ENCODE results near the gene ANKRD61.
A peak's percentile ranks its signal among the peaks of the same experiment; 100 is the strongest.
"Not testable (repeated sequence)": the region's sequence is repeated elsewhere in the genome, so short reads cannot be mapped to it uniquely, and the experiment has no call there.

ANKRD61 gene

GRCh38 chr7:6030988-6031387 lies at the start of gene ANKRD61:
Gene ANKRD61 (plus strand): TSS chr7:6031376. CDS start chr7:6031376, 0 bp downstream.
- DNase-seq: no peak

- not testable (repeated sequence) for DNase-seq
Observed at GRCh38 chr7:5987061-5987460, 44.1 kb upstream of the ANKRD61 start.

DNA sequence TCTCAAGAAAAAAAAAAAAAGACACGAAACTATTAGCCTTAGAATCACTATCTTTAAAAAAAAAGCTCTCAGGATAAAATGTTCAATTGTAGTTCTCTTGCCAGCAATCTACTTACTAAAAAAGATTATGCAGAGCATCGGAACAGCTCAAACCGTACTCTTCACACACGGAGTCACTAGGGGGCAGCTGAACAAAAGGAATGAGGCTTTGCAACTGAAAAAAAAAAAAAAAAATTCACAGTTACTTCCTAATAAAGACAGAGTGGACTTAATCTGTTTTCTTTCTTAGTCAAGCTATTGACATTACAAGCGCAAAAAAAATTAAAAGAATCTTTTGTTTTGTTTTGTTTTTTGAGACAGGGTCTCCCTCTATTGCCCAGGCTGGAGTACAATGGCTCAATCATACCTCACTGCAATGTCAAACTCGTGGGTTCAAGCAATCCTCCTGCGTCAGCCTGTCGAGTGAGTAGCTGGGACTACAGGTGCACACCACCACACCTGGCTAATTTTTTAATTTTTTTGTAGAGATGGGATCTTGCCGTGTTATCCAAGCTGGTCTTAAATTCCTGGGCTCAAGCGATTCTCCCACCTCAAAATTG lies 33.9 kb upstream of the ANKRD61 start:
- DNase-seq: peak; percentile 40

GRCh38 chr7:6007386-6007785 lies 23.8 kb upstream of the ANKRD61 start:
- DNase-seq: no peak

DNA sequence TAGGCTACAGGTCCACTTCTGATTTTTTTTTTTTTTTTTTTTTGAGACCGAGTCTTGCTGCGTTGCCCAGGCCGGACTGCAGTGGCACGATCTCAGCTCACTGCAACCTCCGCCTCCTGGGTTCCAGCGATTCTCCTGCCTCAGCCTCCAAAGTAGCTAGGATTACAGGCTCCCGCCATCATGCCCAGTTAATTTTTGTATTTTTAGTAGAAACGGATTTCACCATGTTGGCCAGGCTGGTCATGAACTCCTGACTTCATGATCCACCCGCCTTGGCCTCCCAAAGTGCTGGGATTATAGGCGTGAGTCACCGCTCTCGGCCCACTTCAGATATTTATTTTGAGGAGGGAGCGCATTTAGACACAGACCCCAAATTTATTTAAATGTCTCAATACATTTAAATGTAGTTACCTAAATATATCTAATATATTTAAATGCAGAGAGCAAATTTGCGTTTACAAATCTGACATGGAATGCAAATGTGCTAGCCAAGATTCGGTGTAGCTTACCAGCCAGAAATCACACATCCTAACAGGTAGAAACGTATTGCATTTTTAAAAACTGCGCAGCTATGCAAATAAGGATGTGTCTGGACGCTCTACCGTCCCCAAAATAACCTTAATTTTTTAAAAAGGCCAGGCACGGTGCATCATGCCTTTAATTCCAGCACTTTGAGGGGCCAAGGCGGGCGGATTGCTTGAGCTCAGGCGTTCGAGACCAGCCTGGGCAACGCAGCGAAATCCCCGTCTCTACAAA lies 23.2 kb upstream of the ANKRD61 start:
- not testable (repeated sequence) for DNase-seq

GRCh38 chr7:6008668-6009611 lies 22.2 kb upstream of the ANKRD61 start, which contains the start of the genes AIMP2 and PMS2:
Gene AIMP2 (plus strand): TSS chr7:6009272. CDS start chr7:6009364, 92 bp downstream.
Gene PMS2 (minus strand): TSS chr7:6009049. CDS start chr7:6009019, 30 bp downstream.
- peak; percentile 97 for DNase-seq

DNA sequence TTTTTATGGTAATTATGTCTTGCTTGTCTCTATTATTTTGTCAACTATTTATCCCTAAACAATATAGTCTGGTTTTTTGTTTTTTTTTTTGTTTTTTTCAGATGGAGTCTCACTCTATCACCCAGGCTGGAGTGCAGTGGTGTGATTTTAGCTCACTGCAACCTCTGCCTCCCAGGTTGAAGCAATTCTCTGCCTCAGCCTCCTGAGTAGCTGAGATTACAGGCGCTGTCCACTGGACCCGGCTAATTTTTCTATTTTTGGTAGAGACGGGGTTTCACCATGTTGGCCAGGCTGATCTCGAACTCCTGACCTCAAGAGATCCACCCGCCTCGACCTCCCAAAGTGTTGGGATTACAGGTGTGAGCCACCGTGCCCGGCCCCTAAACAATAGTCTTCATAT lies 20.8 kb upstream of the ANKRD61 start:
- DNase-seq: not testable (repeated sequence)

GRCh38 chr7:6011541-6011940 lies 19.6 kb upstream of the ANKRD61 start:
- no peak for DNase-seq

- DNase-seq: no peak
Observed at GRCh38 chr7:6012355-6013104, 18.6 kb upstream of the ANKRD61 start.

DNA sequence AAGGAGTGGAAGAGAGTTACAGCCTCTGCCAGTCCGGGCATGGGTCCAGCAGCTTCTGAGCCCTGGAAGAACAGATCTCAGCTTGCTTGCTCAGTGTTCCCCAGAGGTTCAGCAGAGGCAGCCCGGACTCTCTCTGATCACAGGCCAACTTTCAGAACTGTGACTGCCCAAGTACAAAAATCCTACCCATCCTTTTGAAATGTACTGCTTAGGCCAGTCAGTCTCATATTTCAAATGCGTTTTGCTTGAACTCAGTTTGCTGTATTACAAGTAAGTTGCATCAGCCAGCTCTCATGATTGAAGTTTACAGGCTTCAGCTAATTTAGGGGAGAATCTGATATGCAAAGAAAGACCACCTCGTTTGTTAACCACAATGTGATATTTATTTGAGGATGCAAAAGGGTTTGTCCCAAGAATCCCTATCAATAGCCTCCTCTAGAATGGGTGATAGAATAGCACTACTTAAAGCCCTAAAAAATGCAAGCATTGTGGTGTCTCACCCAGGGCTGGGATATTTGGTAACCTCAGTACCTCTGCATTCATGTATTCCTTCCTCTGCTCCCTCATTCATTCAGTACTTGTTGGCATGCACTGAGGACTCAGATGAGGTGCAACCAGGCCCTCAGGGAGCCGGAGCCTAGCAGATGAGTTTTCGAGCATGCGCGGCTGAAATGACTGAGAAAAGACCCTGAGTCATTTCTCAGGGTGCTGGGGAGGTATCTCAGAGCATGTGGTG lies 15.1 kb upstream of the ANKRD61 start:
- peak; percentile 84 for DNase-seq

DNA sequence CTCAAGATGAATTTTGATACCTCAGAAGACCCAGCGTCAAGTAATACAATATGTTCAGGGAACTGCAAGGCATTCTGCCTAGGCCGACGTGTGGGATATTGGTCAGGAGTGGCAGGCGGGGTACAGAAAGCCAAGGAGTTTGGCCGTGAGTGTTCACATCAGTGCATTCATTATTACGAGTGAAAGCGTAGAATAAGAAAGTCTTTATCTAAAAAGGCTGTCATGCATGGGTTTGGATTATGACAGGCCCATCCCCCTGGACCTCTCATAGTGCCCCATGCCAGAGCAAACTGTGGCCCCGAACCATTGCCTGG lies 14.6 kb upstream of the ANKRD61 start:
- DNase-seq: no peak

- no peak for DNase-seq
Observed at GRCh38 chr7:6020371-6021286, 10.5 kb upstream of the ANKRD61 start.

DNA sequence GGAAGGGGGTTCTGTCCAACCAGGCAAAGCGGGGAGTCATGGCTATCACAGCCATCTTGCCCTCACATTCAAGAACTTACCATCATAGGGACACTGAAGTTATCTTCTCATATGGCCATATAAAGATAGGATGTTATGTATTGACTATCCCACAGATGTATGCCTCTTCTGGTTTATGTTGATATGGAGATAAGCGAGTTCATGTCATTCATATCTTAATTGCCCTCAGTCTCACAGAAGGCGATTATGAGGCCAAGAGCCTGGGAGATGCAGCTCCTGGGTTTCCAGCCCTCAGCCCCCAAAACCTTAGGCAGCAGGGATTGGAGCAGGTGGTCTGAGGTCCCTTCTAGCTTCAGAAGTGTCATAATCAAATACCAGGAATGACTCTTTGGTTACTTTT lies 8.5 kb upstream of the ANKRD61 start:
- DNase-seq: no peak

DNA sequence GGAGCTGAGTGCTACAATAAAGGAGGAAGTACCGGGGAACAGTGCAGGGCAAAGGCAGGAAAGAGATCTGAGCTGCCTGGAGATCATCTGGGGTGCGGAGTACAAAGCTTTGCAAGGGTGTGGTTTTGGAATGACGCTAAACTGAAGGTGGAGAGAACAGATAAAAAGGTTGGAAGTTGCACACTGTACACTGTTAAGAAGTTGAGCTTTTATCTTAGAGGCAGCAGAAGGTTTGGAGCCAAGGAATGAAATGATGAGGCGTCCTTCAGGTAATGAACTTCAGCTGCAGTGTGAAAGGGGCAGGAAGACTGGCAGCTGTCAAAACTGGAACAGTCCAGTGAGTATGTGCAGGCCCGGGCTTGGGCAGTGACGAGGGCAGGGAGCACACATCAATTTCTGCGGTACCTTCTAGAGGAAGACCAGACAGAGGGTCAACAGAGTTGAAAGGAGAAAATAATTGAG lies 7.2 kb upstream of the ANKRD61 start:
- no peak for DNase-seq

DNA sequence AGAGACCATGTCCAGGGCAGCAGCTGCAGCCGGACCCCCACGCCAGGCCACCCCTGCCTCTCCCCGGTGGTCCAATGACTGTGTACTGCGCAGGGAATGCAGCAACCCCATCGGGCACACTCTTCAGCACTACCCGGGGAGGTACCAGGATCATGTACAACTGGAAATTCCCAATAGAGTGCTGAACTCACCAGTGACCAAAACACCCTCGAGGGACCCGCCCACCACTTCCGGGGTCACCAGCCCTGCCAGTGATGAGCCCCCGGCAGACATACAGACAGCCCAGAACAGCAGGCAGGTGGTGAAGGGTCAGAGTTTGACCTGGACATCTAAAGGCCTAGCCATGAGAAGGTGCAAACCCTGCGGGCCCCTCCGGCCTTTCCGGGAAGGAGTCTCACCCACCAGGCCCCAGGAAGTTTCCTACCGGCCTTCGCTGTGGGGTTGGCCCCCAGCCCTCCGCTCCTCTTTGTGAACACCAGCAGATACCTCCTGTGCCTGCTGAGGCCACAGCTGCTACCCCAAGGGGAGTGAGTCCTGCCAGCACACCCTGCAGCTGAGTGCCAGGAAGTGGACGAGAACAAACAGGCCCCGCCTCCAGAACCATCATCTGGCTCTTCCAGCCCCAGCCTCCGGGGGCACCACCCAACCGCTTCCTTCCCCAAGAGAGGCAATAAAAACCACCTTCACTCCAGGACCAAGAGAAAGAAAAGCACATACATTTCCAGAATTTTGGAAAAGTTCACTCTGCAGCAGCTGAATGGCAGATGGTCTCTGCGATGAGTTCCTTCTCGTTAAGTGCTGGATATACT lies 5.0 kb upstream of the ANKRD61 start:
- DNase-seq: peak; percentile 39

DNA sequence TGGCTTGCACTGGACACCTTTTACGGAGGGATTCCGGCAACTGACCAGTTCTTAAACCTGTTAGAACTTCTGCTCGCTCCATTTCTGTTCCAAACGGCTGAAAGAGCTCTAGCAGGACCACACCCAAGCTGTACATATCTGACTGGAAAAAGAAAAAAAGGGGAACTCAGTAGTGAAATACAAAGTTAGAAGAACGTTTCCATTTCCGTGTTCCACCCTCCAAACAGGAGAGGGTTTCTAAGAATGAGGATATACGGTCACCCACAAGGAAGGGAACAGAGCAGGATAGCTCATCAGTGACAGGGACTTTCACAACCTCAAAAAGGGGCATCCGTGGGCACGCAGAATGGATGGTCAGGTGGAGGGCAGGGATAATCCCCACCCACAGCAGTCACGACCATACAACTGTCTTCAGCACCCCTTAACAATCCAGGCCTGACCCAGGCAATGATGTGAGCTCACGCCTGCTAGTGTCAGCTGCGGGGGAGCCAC lies 4.3 kb upstream of the ANKRD61 start:
- DNase-seq: no peak

DNA sequence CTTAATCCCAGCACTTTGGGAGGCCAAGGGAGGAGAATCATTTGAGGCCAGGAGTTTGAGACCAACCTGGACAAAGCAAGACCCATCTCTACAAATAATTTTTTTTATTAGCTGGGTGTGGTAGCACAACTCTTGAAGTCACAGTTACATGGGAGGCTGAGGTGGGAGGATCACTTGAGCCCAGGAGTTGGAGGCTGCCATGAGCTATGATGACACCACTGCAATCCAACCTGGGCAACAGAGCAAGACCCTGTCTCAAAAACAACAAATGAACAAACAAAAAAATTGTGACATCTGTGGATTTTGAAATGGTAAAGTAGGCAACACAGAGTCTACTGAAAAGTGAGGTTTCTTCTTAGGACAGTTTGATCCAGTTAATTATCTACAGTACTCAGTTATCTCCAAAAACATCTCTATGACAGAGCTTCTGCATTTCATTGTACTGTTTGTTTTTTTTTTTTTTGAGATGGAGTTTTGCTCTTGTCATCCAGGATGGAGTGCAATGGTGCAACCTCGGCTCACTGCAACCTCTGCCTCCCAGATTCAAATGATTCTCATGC lies 3.3 kb upstream of the ANKRD61 start:
- DNase-seq: no peak

DNA sequence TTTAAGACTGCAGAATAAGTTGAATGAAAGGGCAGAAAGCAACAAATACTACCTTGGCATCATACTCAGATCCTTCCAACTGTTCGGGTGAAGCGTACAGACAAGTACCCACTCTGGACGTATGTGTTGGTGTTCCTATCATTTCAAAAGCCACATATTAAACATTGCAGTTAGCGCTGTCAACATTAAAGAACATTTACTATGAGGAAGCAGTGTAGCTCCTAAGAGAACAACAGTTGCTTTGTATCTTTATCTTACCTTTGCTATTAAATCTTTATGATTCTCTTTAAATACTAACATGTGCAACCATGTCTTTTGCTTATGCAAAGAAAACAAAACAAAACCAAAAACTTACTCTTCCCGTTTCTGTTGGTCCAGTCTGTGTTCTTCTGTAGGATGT lies 2.6 kb upstream of the ANKRD61 start:
- DNase-seq: no peak

- no peak for DNase-seq
Observed at GRCh38 chr7:6031567-6031966, 391 bp downstream of the ANKRD61 start.

All from left hindlimb (tissue), 1 donor.